ENCODE data around the gene SAMD4A.
A peak's percentile ranks its signal among the peaks of the same experiment; 100 is the strongest.
"Not testable (repeated sequence)": the region's sequence is repeated elsewhere in the genome, so short reads cannot be mapped to it uniquely, and the experiment has no call there.

SAMD4A gene

DNA sequence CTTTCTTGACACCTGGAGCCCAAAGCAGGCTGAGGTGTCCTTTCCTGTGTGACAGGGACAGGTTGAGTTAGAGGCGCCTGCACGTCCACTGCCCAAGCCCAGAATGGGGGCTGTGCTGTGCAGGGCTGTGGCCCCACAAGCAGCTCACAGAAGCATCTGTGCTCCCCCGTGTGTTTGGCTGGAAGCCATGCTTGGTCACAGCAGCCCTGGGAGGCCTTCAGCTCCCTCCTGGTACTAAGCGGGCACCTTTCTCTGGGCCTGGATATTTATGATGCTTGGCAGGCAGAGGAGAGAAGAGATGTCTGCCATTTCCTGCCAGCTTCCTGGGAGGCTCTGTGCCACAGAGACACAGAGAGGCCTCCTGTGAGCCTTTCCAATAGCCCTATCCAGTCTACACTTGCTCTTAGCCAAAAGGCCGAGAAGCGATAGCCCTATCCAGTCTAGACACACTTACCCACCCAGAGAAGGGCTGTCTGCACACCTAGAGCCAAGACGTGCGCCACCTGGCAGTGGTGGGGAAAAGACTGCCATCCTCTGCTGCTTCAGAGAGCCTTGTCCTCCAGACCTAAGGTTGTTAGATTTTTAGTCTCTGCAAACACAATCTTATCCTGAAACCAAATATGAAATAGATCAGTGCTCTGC is 218.3 kb downstream of the SAMD4A start:
- no peak for DNase-seq

DNA sequence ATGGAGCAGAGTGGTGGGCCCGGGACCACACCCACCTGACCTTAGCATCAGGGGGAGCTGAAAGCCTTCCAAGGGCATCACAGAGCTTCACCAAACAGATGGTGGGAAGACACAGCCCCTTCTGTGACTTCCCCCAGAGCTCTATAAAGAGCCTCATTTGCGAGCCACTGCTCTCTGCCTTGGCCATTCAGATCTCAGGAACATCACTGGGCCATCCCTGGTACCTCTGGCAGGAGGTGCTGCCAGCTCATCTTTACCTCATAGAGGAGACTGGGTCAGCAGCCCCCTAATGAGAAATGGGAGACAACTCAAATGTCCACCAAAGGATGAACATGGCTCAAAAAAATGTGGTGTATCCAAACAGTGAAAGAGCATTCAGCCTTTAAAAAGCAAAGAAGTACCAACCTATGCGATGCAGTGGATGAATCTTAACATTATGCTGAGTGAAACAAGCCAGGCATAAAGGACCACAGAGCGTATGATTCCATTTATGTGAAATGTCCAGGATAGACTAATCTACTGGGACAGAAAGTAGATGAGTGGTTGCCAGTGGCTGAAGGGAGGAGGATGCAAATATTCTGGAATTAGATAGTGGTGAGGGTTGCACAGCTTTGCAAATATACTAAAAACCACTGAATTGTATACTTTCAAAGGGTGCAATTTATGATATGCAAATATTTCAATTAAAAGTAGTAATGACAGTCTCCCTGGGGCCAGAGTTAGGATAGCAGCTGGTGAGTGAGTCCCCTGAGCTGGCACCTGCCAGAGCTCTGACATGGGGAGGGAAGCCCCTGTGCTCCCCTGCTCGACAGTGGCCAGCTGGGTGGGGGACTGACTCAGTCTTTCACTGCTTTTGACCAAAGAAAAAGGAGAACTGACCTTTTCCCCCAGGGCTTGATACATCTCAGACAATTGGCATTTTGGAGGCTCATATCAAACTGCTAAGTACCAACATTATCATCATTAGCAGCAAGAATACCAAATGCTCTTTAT is 219.1 kb downstream of the SAMD4A start:
- peak; percentile 45 for DNase-seq

DNA sequence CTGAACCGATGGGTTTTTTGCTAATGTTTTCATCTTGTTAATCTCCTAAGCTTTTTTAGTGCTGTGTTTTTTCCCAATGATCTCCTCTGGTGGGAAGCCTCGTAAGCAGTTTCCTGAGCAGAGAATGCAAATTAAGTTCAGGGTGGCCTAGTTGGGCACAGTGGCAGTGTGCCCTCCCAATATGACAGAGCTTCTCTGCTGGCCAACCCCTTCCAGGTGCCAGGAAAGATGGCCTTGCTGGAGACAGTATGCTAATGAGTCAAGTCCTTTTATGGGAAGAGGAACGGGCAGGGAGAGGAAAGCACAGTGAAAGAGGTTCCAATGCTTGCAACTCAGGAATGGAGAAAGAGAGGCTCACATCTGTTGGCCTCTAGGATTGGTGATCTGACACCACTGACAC is 219.9 kb downstream of the SAMD4A start:
- no peak for DNase-seq

- no peak for DNase-seq
These were observed 220.3 kb downstream of the SAMD4A start for GRCh38 chr14:54787261-54787660.

DNA sequence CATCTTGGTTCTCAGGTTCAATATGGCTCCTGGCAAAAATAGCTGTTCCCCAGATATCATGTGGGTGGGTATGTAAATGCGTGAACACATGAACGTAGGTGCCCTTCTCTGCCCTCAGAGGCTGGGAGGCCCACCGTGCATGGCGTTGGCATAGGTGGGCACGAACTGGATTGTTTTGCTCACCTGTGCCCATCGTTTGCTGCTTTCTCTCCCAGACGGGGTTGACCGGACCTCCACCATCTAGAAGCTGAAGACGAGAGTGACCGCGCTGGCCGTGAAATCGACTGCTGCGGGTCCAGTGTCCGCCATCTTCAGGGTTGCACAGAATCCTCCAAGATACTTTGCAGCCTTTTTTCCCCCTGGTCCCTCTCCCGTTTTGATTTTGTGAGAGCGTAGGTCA is 221.8 kb downstream of the SAMD4A start:
- DNase-seq, result no peak

GRCh38 chr14:54789166-54789565 is 222.2 kb downstream of the SAMD4A start:
- no peak for DNase-seq

GRCh38 chr14:54789781-54790480 is 223.0 kb downstream of the SAMD4A start:
- no peak for DNase-seq

DNA sequence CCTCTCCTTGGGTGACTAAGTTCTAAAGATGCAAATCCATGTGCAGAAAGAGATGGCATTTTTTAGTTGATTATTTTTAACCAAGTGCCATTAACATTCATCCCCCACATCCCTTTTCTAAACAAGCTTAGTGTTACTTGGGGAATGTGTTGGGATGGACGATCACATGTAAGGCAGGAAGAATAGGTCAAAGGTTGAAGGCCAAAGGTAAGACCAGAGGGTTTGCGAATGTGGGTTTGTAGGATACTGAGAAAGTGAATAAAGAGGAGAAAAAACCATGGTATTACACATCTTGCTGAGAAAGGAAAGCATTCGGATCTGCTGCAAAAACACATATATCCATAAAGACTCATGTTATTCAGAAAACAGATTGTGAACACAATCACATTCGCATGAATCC is 224.1 kb downstream of the SAMD4A start:
- no peak for DNase-seq

- no peak for DNase-seq
These were observed 225.4 kb downstream of the SAMD4A start for GRCh38 chr14:54792288-54792687.

- DNase-seq, result no peak
These were observed 227.2 kb downstream of the SAMD4A start for GRCh38 chr14:54794159-54794558.

DNA sequence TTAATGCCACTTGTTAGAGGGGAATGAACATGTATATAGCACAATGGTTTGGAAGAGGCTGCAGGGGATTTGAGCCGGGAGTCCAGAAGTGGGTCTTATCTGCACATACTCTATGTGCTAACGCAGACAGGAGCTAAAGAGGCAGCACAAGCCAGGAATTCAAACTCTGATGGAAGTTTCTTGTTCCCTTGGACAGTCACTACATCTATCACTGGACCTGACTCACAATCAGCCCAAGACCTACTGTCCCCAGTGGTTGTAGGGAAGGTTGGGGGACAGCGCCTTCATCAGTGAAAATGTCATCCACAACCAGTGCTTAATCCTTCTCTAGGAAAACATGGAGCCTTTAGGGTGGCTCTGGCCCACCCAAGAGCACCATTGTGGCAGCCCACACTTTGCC is 227.9 kb downstream of the SAMD4A start:
- DNase-seq, result no peak

GRCh38 chr14:54796961-54797360 is 230.0 kb downstream of the SAMD4A start:
- DNase-seq, result no peak

DNA sequence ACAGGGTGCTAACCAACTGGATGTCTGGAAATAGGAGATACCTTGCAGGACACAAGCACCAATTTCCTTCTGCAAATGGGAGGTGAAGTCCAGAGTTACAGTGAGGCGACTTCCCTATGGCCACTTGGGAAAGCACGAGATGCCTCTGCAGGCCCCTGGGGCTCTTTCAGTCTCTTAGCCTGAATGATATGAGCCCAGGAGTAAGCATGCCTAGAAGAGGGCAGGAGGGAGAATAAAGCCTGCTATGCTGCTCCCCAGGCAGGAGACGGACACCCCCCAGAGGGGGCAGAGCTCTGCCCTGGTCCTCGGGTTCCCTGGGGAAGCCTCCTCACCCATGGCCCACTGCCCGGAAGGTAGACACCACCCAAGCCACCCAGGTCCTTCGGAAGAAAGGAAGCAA is 230.6 kb downstream of the SAMD4A start:
- DNase-seq, result no peak

DNA sequence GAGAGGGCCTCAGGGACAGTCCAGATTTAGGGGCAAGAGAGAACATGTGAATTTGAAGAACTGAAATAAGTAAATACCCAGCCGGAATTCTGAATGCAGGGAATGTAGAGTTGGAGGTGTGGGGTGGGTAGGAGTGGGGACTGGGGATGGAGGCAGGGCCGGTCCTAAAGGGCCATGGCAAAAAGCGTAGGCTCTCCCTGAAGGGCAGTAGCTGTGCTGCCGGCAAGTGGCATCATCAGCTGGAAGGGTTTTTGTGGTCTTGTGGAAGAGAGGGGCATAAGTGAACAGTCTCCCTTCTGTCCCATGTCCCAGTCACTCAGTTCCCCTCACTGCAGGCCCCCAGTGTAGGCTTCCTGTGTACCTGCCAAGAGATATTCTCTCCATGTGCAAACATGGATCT is 231.1 kb downstream of the SAMD4A start:
- DNase-seq, result no peak

GRCh38 chr14:54798465-54799124 is 231.7 kb downstream of the SAMD4A start:
- DNase-seq, result no peak

GRCh38 chr14:54801482-54801881 is 234.6 kb downstream of the SAMD4A start:
- not testable (repeated sequence) for DNase-seq

DNA sequence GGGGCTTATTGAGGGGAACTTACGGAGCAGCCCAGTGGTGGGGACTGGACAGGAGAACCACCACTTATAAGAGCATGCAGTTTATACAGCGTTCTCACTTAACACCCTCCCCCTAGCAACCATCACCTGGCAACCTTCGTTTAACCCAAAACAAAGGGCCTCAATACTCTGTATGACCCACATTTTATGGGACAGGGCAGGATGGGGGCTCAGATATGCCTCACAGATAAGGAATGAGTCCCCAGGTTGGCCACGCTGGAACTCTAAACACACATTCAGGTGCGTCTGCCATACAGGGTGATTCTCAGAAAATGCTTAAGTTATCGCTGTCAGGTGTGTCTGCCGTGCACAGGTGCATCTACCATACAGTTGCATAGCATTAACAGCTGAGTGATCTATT is 236.5 kb downstream of the SAMD4A start:
- peak; percentile 31 for DNase-seq

DNA sequence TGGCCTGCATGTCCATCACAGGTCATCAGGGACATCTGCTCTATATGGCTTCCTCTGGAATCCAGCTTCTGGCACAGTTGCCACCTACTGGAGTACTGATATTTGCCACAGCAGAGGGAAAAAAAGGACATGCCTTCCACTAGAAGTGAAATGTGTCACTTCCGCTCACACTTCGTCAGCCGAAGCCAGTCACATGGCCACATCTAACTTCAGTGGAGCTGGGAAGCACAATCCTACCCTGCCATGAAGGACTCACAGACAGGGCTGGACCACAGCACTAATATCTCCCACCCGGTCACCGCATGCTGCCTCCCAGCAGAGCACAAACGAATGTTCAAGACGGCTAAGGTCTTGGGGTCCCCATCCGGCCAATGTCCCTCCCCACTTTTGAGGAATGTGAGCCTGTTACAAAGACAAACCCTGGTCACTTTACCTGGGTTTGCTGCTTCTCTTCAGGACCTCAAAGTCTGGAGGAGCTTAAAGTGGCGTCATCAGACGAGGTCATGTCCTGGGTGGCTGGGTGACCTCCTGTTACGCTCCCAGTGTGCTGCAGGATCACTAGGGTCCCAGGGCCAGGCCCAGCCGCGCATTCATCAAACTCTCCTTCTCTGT is 237.1 kb downstream of the SAMD4A start:
- DNase-seq, result no peak

DNA sequence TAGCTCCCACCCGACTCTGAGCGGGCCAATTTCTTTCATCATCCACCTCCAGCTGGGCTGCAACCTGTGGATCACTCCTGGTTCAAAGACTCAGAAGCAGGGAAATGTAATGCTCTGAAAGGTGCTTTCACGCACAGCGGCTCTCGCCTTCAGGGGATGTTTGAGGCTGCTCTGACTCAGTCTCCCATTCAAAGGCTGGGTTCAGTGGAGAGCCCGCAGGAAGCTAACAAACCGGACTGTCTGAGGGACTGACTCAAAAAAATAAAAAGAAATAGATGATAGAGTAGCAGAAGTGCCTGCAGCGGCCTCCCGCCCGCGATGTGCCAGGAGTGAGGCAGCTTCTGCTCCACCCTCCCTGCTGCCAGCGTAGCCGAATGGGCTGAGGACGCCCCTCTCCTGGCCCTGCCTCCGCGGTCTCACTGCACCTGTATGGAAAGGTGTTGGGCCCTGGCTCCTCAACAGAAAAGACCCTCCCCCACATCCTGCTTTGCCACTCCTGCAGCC is 237.7 kb downstream of the SAMD4A start:
- DNase-seq, result no peak

- no peak for DNase-seq
These were observed 238.1 kb downstream of the SAMD4A start for GRCh38 chr14:54805070-54805444.

- DNase-seq, result peak; percentile 91
These were observed 238.8 kb downstream of the SAMD4A start for GRCh38 chr14:54805445-54806322.
